HEK293 (cell line): ENCODE results near the gene MNX1.

Source experiments
- CTCF ChIA-PET: fragments of 350-600 bp; formaldehyde crosslinking; extraction: SDS; loops from one replicate; lab custom pipeline; 2021; ENCODE audit warnings: antibody characterized with exemption; lab: Yijun Ruan, JAX
- POLR2A ChIA-PET: fragments of 300-600 bp; formaldehyde crosslinking; extraction: SDS; loops from one replicate; lab custom pipeline; 2020; ENCODE audit warnings: antibody characterized with exemption, inconsistent platforms; lab: Yijun Ruan, JAX
- H3K27ac ChIP-seq: fragments of 200-500 bp; sonication (Bioruptor generic); 2 replicates; pipeline ENCODE4 v1.5.1; 2014; ENCODE audit warnings: low read depth, low read length, control low read depth, inconsistent platforms; ENCODE audit errors: extremely low read depth
- H3K36me3 ChIP-seq, 2 experiments: fragments of 200-500 bp in 1 of 2; sonication (Bioruptor generic) in 1 of 2; 1 replicate in 1 of 2; 2 replicates in 1 of 2; pipeline ENCODE4 v1.5.1; 2014 to 2017; ENCODE audit warnings: inconsistent platforms in 2 of 2, low read length in 2 of 2; ENCODE audit not compliant: control insufficient read depth in 2 of 2, insufficient read depth in 1 of 2
- H3K4me1 ChIP-seq: fragments of 200-500 bp; sonication (Bioruptor generic); 2 replicates; pipeline ENCODE4 v1.5.1; 2014; ENCODE audit warnings: mild to moderate bottlenecking, low read length, inconsistent platforms; ENCODE audit not compliant: control insufficient read depth, insufficient read depth
- H3K4me3 ChIP-seq: 2 replicates; pipeline ENCODE4 v1.5.1; 2011; ENCODE audit warnings: low read depth, mild to moderate bottlenecking, control low read depth, low read length, moderate library complexity
- H3K9me3 ChIP-seq: fragments of 200-500 bp; sonication (Bioruptor generic); 2 replicates; pipeline ENCODE4 v1.5.1; 2014; ENCODE audit warnings: low read depth, low read length, inconsistent platforms; ENCODE audit not compliant: control insufficient read depth, insufficient read depth
- BCL6B ChIP-seq: fragments of 450-650 bp; formaldehyde crosslinking; IDR thresholded peaks from 2 replicates; pipeline ENCODE4 v1.5.1; 2017; ENCODE audit warnings: missing biosample characterization, missing genetic modification characterization
- GLI2 ChIP-seq: fragments of 450-650 bp; formaldehyde crosslinking; IDR thresholded peaks from 2 replicates; pipeline ENCODE4; 2017; ENCODE audit warnings: missing biosample characterization, missing genetic modification characterization, low read depth, borderline replicate concordance
- GLIS1 ChIP-seq: fragments of 450-650 bp; formaldehyde crosslinking; IDR thresholded peaks from 2 replicates; pipeline ENCODE4 v1.5.1; 2016; ENCODE audit warnings: missing biosample characterization, missing genetic modification characterization
- SP2 ChIP-seq: fragments of 450-650 bp; formaldehyde crosslinking; IDR thresholded peaks from 2 replicates; pipeline ENCODE4 v1.5.1; 2016; ENCODE audit warnings: missing biosample characterization, missing genetic modification characterization
- TSHZ1 ChIP-seq: fragments of 450-650 bp; formaldehyde crosslinking; IDR thresholded peaks from 2 replicates; pipeline ENCODE4 v1.5.1; 2016; ENCODE audit warnings: missing biosample characterization, missing genetic modification characterization, borderline replicate concordance
- ZBTB6 ChIP-seq: fragments of 450-650 bp; formaldehyde crosslinking; IDR thresholded peaks from 2 replicates; pipeline ENCODE4 v1.5.1; 2017; ENCODE audit warnings: missing biosample characterization, missing genetic modification characterization
- ZBTB8A ChIP-seq: fragments of 450-650 bp; formaldehyde crosslinking; IDR thresholded peaks from 2 replicates; pipeline ENCODE4 v1.5.1; 2016; ENCODE audit warnings: missing biosample characterization, missing genetic modification characterization
- ZIC2 ChIP-seq: fragments of 450-650 bp; formaldehyde crosslinking; IDR thresholded peaks from 2 replicates; pipeline ENCODE4 v1.5.1; 2016; ENCODE audit warnings: missing biosample characterization, missing genetic modification characterization
- ZNF16 ChIP-seq: fragments of 450-650 bp; formaldehyde crosslinking; IDR thresholded peaks from 2 replicates; pipeline ENCODE4 v1.5.1; 2016; ENCODE audit warnings: low read depth, missing biosample characterization, missing genetic modification characterization
- ZNF175 ChIP-seq: fragments of 450-650 bp; formaldehyde crosslinking; IDR thresholded peaks from 2 replicates; pipeline ENCODE4 v1.5.1; 2016; ENCODE audit warnings: missing biosample characterization, missing genetic modification characterization
- ZNF2 ChIP-seq: fragments of 450-650 bp; formaldehyde crosslinking; IDR thresholded peaks from 2 replicates; pipeline ENCODE4 v1.5.1; 2016; ENCODE audit warnings: missing biosample characterization, missing genetic modification characterization
- ZNF26 ChIP-seq: fragments of 450-650 bp; formaldehyde crosslinking; IDR thresholded peaks from 2 replicates; pipeline ENCODE4 v1.5.1; 2016; ENCODE audit warnings: missing biosample characterization, missing genetic modification characterization
- ZNF394 ChIP-seq: fragments of 450-650 bp; formaldehyde crosslinking; IDR thresholded peaks from 2 replicates; pipeline ENCODE4 v1.5.1; 2016; ENCODE audit warnings: missing biosample characterization, missing genetic modification characterization, mild to moderate bottlenecking, moderate library complexity, borderline replicate concordance
- ZNF623 ChIP-seq: fragments of 450-650 bp; formaldehyde crosslinking; IDR thresholded peaks from 2 replicates; pipeline ENCODE4 v1.5.1; 2016; ENCODE audit warnings: missing biosample characterization, missing genetic modification characterization
- ZNF626 ChIP-seq: fragments of 450-650 bp; sonication (Bioruptor Pico); formaldehyde crosslinking; IDR thresholded peaks from 2 replicates; pipeline ENCODE4 v1.5.1; 2018; ENCODE audit warnings: missing biosample characterization, missing genetic modification characterization, inconsistent platforms
- ZNF629 ChIP-seq: fragments of 450-650 bp; formaldehyde crosslinking; IDR thresholded peaks from 2 replicates; pipeline ENCODE4 v1.5.1; 2017; ENCODE audit warnings: missing biosample characterization, missing genetic modification characterization
- ZNF654 ChIP-seq: fragments of 450-650 bp; formaldehyde crosslinking; IDR thresholded peaks from 2 replicates; pipeline ENCODE4 v1.5.1; 2016; ENCODE audit warnings: low read depth, missing biosample characterization, missing genetic modification characterization
- ZNF837 ChIP-seq: fragments of 450-650 bp; formaldehyde crosslinking; IDR thresholded peaks from 2 replicates; pipeline ENCODE4 v1.5.1; 2016; ENCODE audit warnings: missing biosample characterization, missing genetic modification characterization
- ZNF843 ChIP-seq: fragments of 450-650 bp; formaldehyde crosslinking; IDR thresholded peaks from 2 replicates; pipeline ENCODE4 v1.5.1; 2016; ENCODE audit warnings: missing biosample characterization, missing genetic modification characterization

The MNX1 gene

GRCh38 chr7:157018328-157018996 is 8.0 kb upstream of the MNX1 start (continued):
- no peak for TF ChIP-seq TSHZ1 (tag by site-specific recombination)

- TF ChIP-seq ZNF629 (tag by site-specific recombination): no peak
- TF ChIP-seq ZNF16 (tag by site-specific recombination): no peak
- no peak for TF ChIP-seq ZBTB6 (tag by site-specific recombination)
- TF ChIP-seq SP2 (tag by site-specific recombination): no peak
- TF ChIP-seq ZNF837 (tag by site-specific recombination): no peak
- TF ChIP-seq ZNF843 (tag by site-specific recombination): no peak
- no peak for TF ChIP-seq ZNF623 (tag by site-specific recombination)
- TF ChIP-seq ZBTB8A (tag by site-specific recombination): 0 out of 2 replicates have a peak, but pooled peaks have one; percentile 22
- 0 out of 2 replicates have a peak, but pooled peaks have one; percentile 13 for TF ChIP-seq ZIC2 (tag by site-specific recombination)
- no peak for TF ChIP-seq BCL6B (tag by site-specific recombination)
- TF ChIP-seq ZNF26 (tag by site-specific recombination): no peak
- no peak for TF ChIP-seq GLIS1 (tag by site-specific recombination)
- TF ChIP-seq ZNF175 (tag by site-specific recombination): no peak
- TF ChIP-seq ZNF626 (tag by site-specific recombination): no peak
- TF ChIP-seq ZNF2 (tag by site-specific recombination): no peak
- TF ChIP-seq GLI2 (tag by site-specific recombination): no peak
- TF ChIP-seq ZNF394: no peak
- TF ChIP-seq ZNF654 (tag by site-specific recombination): no peak
- Histone ChIP-seq H3K27ac (no peak overlapping the region), H3K4me1 (no peaks in the 10 kb centered on the region), H3K36me3 (no peaks in the 10 kb centered on the region), H3K9me3 (no peaks in the 10 kb centered on the region), H3K4me3 (no peak overlapping the region)
- CTCF ChIA-PET: no interaction called here
- POLR2A ChIA-PET: no interaction called here
Measured at GRCh38 chr7:157017603-157018327, 7.3 kb upstream of the MNX1 start.
